H1 (cell line): ENCODE data around the gene GBGT1. TPM values are rescaled to one million over a fixed set of nuclear protein-coding genes. Genes with fewer than 3 reads are reported as not detected.

Experiments used
- CTCF ChIA-PET: fragments of 300-600 bp; sonication (Branson Sonifier 250); formaldehyde crosslinking; loops from one replicate; lab custom pipeline; 2021; ENCODE audit not compliant: partially characterized antibody; lab: Charles Lee
- POLR2A ChIA-PET: fragments of 300-600 bp; sonication (Branson Sonifier 250); formaldehyde crosslinking; loops from one replicate; lab custom pipeline; 2021; ENCODE audit warnings: inconsistent platforms; ENCODE audit not compliant: partially characterized antibody; lab: Charles Lee
- DNase-seq, 2 experiments: peaks; one replicate each; pipeline versions ENCODE4 v3.0.0 to v3.0.0-alpha.2; 2010 to 2022; ENCODE audit warnings: low spot score in 2 of 2, low read depth in 1 of 2, mixed read lengths in 1 of 2
- FAIRE-seq: peaks from 2 replicates; lab custom pipeline; 2011; peaks lifted over from hg19 to GRCh38; lab: Jason Lieb, UNC
- H2AFZ ChIP-seq: 2 replicates; pipeline ENCODE4 v1.8.1; 2012; ENCODE audit warnings: low read length, inconsistent platforms
- H2AK5ac ChIP-seq: 2 replicates; pipeline ENCODE4 v1.6.1; 2013; ENCODE audit warnings: low read depth, low read length
- H2BK120ac ChIP-seq: replicated peaks from 2 replicates; pipeline ENCODE3; 2013; ENCODE audit warnings: low read depth, low read length, inconsistent platforms
- H2BK12ac ChIP-seq: 2 replicates; pipeline ENCODE4 v1.6.1; 2013; ENCODE audit warnings: low read depth, low read length
- H2BK15ac ChIP-seq: 2 replicates; pipeline ENCODE4 v1.6.1; 2013; ENCODE audit warnings: low read length
- H2BK20ac ChIP-seq: 2 replicates; pipeline ENCODE4 v1.6.1; 2013; ENCODE audit warnings: low read length
- H2BK5ac ChIP-seq: 2 replicates; pipeline ENCODE4 v1.6.1; 2013; ENCODE audit warnings: low read depth, low read length
- H3K14ac ChIP-seq: 2 replicates; pipeline ENCODE4 v1.6.1; 2013; ENCODE audit warnings: inconsistent platforms; ENCODE audit not compliant: insufficient read length
- H3K18ac ChIP-seq: 2 replicates; pipeline ENCODE4 v1.6.1; 2013; ENCODE audit warnings: low read length; ENCODE audit errors: extremely low read depth
- H3K23ac ChIP-seq: 2 replicates; pipeline ENCODE4 v1.6.1; 2013; ENCODE audit warnings: inconsistent platforms; ENCODE audit not compliant: insufficient read length
- H3K23me2 ChIP-seq: 2 replicates; pipeline ENCODE4 v1.6.1; 2013; ENCODE audit warnings: low read depth, low read length
- H3K27ac ChIP-seq: 2 replicates; pipeline ENCODE4 v1.6.1; 2011; ENCODE audit warnings: low read depth, low read length, inconsistent platforms
- H3K27me3 ChIP-seq, 4 experiments: replicated peaks in 1 of 4; 1 replicate in 1 of 4; 2 replicates in 3 of 4; pipeline versions ENCODE4 v1.6.1 to v1.8.1; 2011 to 2013; ENCODE audit warnings: low read length in 3 of 4, mild to moderate bottlenecking in 3 of 4, inconsistent platforms in 2 of 4, mixed read lengths in 2 of 4, moderate library complexity in 1 of 4; ENCODE audit not compliant: control insufficient read depth in 3 of 4, insufficient read depth in 3 of 4; ENCODE audit errors: extremely low read depth in 1 of 4
- H3K36me3 ChIP-seq, 4 experiments: 2 replicates each; pipeline versions ENCODE4 v1.6.1 to v1.8.1; 2011 to 2013; ENCODE audit warnings: mild to moderate bottlenecking in 4 of 4, low read length in 3 of 4, moderate library complexity in 2 of 4, control low read depth in 1 of 4, inconsistent platforms in 1 of 4; ENCODE audit not compliant: insufficient read depth in 4 of 4, control insufficient read depth in 2 of 4
- H3K4ac ChIP-seq: replicated peaks from 2 replicates; pipeline ENCODE3; 2013; ENCODE audit warnings: low read length, low read depth, mixed read lengths, inconsistent platforms; ENCODE audit not compliant: insufficient read length
- H3K4me1 ChIP-seq, 4 experiments: replicated peaks in 1 of 4; 1 replicate in 1 of 4; 2 replicates in 3 of 4; pipeline versions ENCODE4 v1.6.1 to v1.8.1; 2011 to 2013; ENCODE audit warnings: low read length in 3 of 4, inconsistent platforms in 2 of 4, mixed read lengths in 1 of 4; ENCODE audit not compliant: insufficient read depth in 4 of 4, control insufficient read depth in 3 of 4
- H3K4me2 ChIP-seq, 2 experiments: 2 replicates each; pipeline versions ENCODE4 v1.6.1 to v1.8.1; 2011 to 2013; ENCODE audit warnings: low read depth in 2 of 2, low read length in 2 of 2, control low read depth in 1 of 2, inconsistent platforms in 1 of 2, mild to moderate bottlenecking in 1 of 2; ENCODE audit not compliant: insufficient read depth in 1 of 2
- H3K4me3 ChIP-seq, 4 experiments: fragments of 200-600, 300-600 bp in 1 of 4; sonication (generic), shearing (Covaris generic), sonication (Bioruptor Twin) in 1 of 4; 2 replicates each; pipeline versions ENCODE4 v1.5.1 to v1.8.1; 2011 to 2016; ENCODE audit warnings: low read length in 4 of 4, low read depth in 3 of 4, control low read depth in 2 of 4, inconsistent platforms in 2 of 4, mild to moderate bottlenecking in 2 of 4, mixed read lengths in 1 of 4, moderate library complexity in 1 of 4; ENCODE audit not compliant: insufficient read depth in 2 of 4; ENCODE audit errors: extremely low read depth in 1 of 4
- H3K56ac ChIP-seq: replicated peaks from 2 replicates; pipeline ENCODE3; 2013; ENCODE audit warnings: low read depth, mild to moderate bottlenecking, mixed read lengths, low read length, inconsistent platforms; ENCODE audit not compliant: insufficient read length
- H3K79me1 ChIP-seq: 2 replicates; pipeline ENCODE4 v1.6.1; 2013; ENCODE audit warnings: low read depth, low read length, control low read depth
- H3K79me2 ChIP-seq, 2 experiments: 2 replicates each; pipeline versions ENCODE4 v1.6.1 to v1.8.1; 2012 to 2013; ENCODE audit warnings: low read length in 2 of 2, mild to moderate bottlenecking in 2 of 2, inconsistent platforms in 1 of 2; ENCODE audit not compliant: insufficient read depth in 2 of 2, control insufficient read depth in 1 of 2
- H3K9ac ChIP-seq, 4 experiments: replicated peaks in 1 of 4; 1 replicate in 1 of 4; 2 replicates in 3 of 4; pipeline versions ENCODE4 v1.6.1 to v1.8.1; 2011 to 2013; ENCODE audit warnings: low read depth in 3 of 4, low read length in 3 of 4, control low read depth in 2 of 4, mild to moderate bottlenecking in 2 of 4, moderate library complexity in 2 of 4, inconsistent platforms in 1 of 4; ENCODE audit errors: extremely low read depth in 1 of 4
- H3K9me3 ChIP-seq, 2 experiments: 2 replicates each; pipeline versions ENCODE4 v1.6.1 to v1.8.1; 2012 to 2013; ENCODE audit warnings: mild to moderate bottlenecking in 2 of 2, moderate library complexity in 2 of 2, control low read depth in 1 of 2, inconsistent platforms in 1 of 2, low read depth in 1 of 2, low read length in 1 of 2, mixed read lengths in 1 of 2; ENCODE audit not compliant: insufficient read depth in 2 of 2
- H4K20me1 ChIP-seq, 2 experiments: replicated peaks in 1 of 2; 2 replicates each; pipeline versions ENCODE3 to v1.8.1; 2011 to 2013; ENCODE audit warnings: inconsistent platforms in 2 of 2, low read length in 2 of 2, mild to moderate bottlenecking in 1 of 2; ENCODE audit not compliant: insufficient read depth in 2 of 2, control insufficient read depth in 1 of 2
- H4K5ac ChIP-seq: 2 replicates; pipeline ENCODE4 v1.6.1; 2013; ENCODE audit warnings: low read length, low read depth, mixed read lengths, inconsistent platforms; ENCODE audit not compliant: insufficient read length
- H4K8ac ChIP-seq: 2 replicates; pipeline ENCODE4 v1.8.0; 2013; ENCODE audit warnings: mild to moderate bottlenecking, moderate library complexity, low read length, inconsistent platforms; ENCODE audit not compliant: insufficient read depth; ENCODE audit errors: extremely low read depth
- H4K91ac ChIP-seq: replicated peaks from 2 replicates; pipeline ENCODE3; 2013; ENCODE audit warnings: low read length, mixed read lengths, inconsistent platforms; ENCODE audit not compliant: insufficient read length
- BACH1 ChIP-seq: IDR thresholded peaks from 2 replicates; pipeline ENCODE4 v1.6.1; 2012; ENCODE audit warnings: low read length, improper control_type of control experiment
- BRCA1 ChIP-seq: IDR thresholded peaks from 2 replicates; pipeline ENCODE4 v1.6.1; 2012; ENCODE audit warnings: low read depth, low read length, improper control_type of control experiment
- CBX8 ChIP-seq: fragments of 300-800, 300-1000 bp; sonication (generic); IDR thresholded peaks from 2 replicates; pipeline ENCODE4 v1.7.1; 2016; ENCODE audit warnings: low read depth, low read length, borderline replicate concordance
- CREB1 ChIP-seq: IDR thresholded peaks from 2 replicates; pipeline ENCODE4 v1.6.1; 2012; ENCODE audit warnings: inconsistent platforms
- EP300 ChIP-seq, 2 experiments: IDR thresholded peaks; 1 replicate in 1 of 2; 2 replicates in 1 of 2; pipeline ENCODE4 v1.6.1; 2011 to 2012; ENCODE audit warnings: low read depth in 2 of 2, low read length in 2 of 2, mild to moderate bottlenecking in 2 of 2, borderline replicate concordance in 1 of 2, inconsistent platforms in 1 of 2, moderate library complexity in 1 of 2
- FOSL1 ChIP-seq: IDR thresholded peaks from 2 replicates; pipeline ENCODE4 v1.6.1; 2011; ENCODE audit warnings: mild to moderate bottlenecking, low read depth, low read length, moderate library complexity; ENCODE audit not compliant: insufficient read depth
- KDM1A ChIP-seq: fragments of 200-600, 300-600 bp; sonication (generic); IDR thresholded peaks from 2 replicates; pipeline ENCODE4 v1.7.1; 2016; ENCODE audit warnings: mild to moderate bottlenecking, low read length, borderline replicate concordance
- MAFK ChIP-seq: IDR thresholded peaks from 2 replicates; pipeline ENCODE4 v1.6.1; 2012; ENCODE audit warnings: low read depth, mild to moderate bottlenecking, improper control_type of control experiment, low read length
- RFX5 ChIP-seq: IDR thresholded peaks from 2 replicates; pipeline ENCODE4 v1.6.1; 2011; ENCODE audit warnings: low read depth, low read length, improper control_type of control experiment, borderline replicate concordance
- RXRA ChIP-seq: IDR thresholded peaks from 2 replicates; pipeline ENCODE4 v1.6.1; 2011; ENCODE audit warnings: low read depth, mild to moderate bottlenecking, low read length, moderate library complexity; ENCODE audit not compliant: insufficient read depth
- SP4 ChIP-seq: IDR thresholded peaks from 2 replicates; pipeline ENCODE4 v1.6.1; 2012; ENCODE audit warnings: low read length, inconsistent platforms
- TAF1 ChIP-seq: IDR thresholded peaks from 2 replicates; pipeline ENCODE4 v1.6.1; 2011; ENCODE audit warnings: mild to moderate bottlenecking, low read depth, low read length
- TBP ChIP-seq: IDR thresholded peaks from 2 replicates; pipeline ENCODE4 v1.6.1; 2011; ENCODE audit warnings: low read depth, low read length, improper control_type of control experiment
- WGBS, 2 experiments: shearing (Covaris generic) in 1 of 2; methylation state at CpG; one replicate each; pipeline versions ENCODE4 v1.1.6 to v1.1.7; 2013 to 2015; ENCODE audit warnings: low lambda C conversion rate in 2 of 2, mixed read lengths in 2 of 2, inconsistent platforms in 1 of 2, low coverage in 1 of 2, missing lambda C conversion rate in 1 of 2; ENCODE audit not compliant: insufficient replicate concordance in 2 of 2, insufficient coverage in 1 of 2, insufficient read length in 1 of 2; ENCODE audit errors: extremely low coverage in 1 of 2, missing lambda C conversion rate in 1 of 2; 5-methylcytosine and 5-hydroxymethylcytosine counted together
- polyA plus RNA-seq, 7 experiments: library from polyadenylated mRNA; depleted of rRNA in 3 of 7; stranded (reverse) in 5 of 7; unstranded in 2 of 7; fragments of >200 nt in 5 of 7; fragments of 200-250 nt in 2 of 7; gene quantifications; 1 replicate in 5 of 7; 2 replicates in 1 of 7; 4 replicates in 1 of 7; pipeline versions ENCODE4 v1.2.1 to v1.2.3, GENCODE V29; 2011 to 2013; ENCODE audit warnings: missing spikeins in 2 of 7, mixed read lengths in 2 of 7
- total RNA-seq: library from RNA; stranded (reverse); fragmentation: NEBNext Ultra II Directional; extraction: Animal tissue kit (Norgen Biotek cat#: 25700); gene quantifications from 2 replicates; pipeline ENCODE4 v1.2.1, GENCODE V29; 2021
- TF ChIP-seq, protein P1 (sequence below): IDR thresholded peaks from 2 replicates; pipeline ENCODE4 v1.6.1; 2011; ENCODE audit warnings: low read depth, mild to moderate bottlenecking, low read length; ENCODE audit not compliant: insufficient read depth

The GBGT1 gene
- total and polyA plus RNA-seq, 2 of the 8 experiments (the other 6 are each of a cell fraction or from before 2014, with no cell fraction given) = 7.1 to 9.7 TPM

- no peak overlapping the region for H3K14ac ChIP-seq
- H3K4ac ChIP-seq = no peak overlapping the region
- peaks cover 0 to 13% (median 9%) of the 10 kb centered on the region in 4 experiments; a peak in 4 of 7 replicates for H3K27me3 ChIP-seq
- no peak overlapping the region for H2AK5ac ChIP-seq
- no peak overlapping the region for H3K18ac ChIP-seq
- FAIRE-seq = no peak
- H4K5ac ChIP-seq = no peak overlapping the region
- ChIA-PET CTCF (interaction anchor here (0.5 to 5.5 kb wide), 46 partner anchors 7 to 329 kb away, joined by 3 to 123 read pairs (median 5); partner anchors contain the start of gene ABO), POLR2A (interaction anchor here (1.1 to 2.8 kb wide), 4 partner anchors 40 to 147 kb away, joined by 3 to 8 read pairs (median 3); no protein-coding TSS in a partner anchor)
- peaks cover 0 to 1% of the 10 kb centered on the region in 2 experiments for H4K20me1 ChIP-seq
- no peak overlapping the region for H2BK20ac ChIP-seq
- H4K8ac ChIP-seq = 0 out of 2 replicates have a peak overlapping the region, but pooled peaks have one; percentile 51
- H3K79me1 ChIP-seq = no peaks in the 10 kb centered on the region
- H4K91ac ChIP-seq = no peak overlapping the region
- no peak for DNase-seq
- 89% methylated on average over 10 of the region's 10 CpGs; no CpG with 5 or more reads in 1 of the 2 experiments for WGBS, 2 experiments
- no peak overlapping the region for H3K4me2 ChIP-seq
- H3K4me3 ChIP-seq = no peak overlapping the region
- H2AFZ ChIP-seq = no peak overlapping the region
- no peak overlapping the region for H3K9ac ChIP-seq
- no peaks in the 10 kb centered on the region for H3K9me3 ChIP-seq
- no peak overlapping the region for H2BK120ac ChIP-seq
- H3K23me2 ChIP-seq = no peaks in the 10 kb centered on the region
- H2BK15ac ChIP-seq = no peak overlapping the region
- H3K23ac ChIP-seq = no peak overlapping the region
- H3K27ac ChIP-seq = no peak overlapping the region
- H2BK5ac ChIP-seq = no peak overlapping the region
- no peaks in the 10 kb centered on the region for H3K79me2 ChIP-seq
- H3K4me1 ChIP-seq = no peaks in the 10 kb centered on the region
- H3K36me3 ChIP-seq = no peaks in the 10 kb centered on the region
- H3K56ac ChIP-seq = no peak overlapping the region
- no peak overlapping the region for H2BK12ac ChIP-seq
- TF ChIP-seq MAFK (no peak), BACH1 (no peak), FOSL1 (no peak), TAF1 (no peak), RXRA (no peak), RFX5 (no peak), CBX8 (no peak), TBP (no peak), BRCA1 (no peak), CREB1 (no peak), SP4 (no peak), EP300 (IDR thresholded peaks at IDR 0.05; ENCODE audit: borderline replicate concordance in 1 of 2, low read depth in 2 of 2, low read length in 2 of 2) (no peak), KDM1A (no peak)
- TF ChIP-seq, protein P1, sequence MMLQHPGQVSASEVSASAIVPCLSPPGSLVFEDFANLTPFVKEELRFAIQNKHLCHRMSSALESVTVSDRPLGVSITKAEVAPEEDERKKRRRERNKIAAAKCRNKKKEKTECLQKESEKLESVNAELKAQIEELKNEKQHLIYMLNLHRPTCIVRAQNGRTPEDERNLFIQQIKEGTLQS = no peak
Measured at GRCh38 chr9:133187561-133188005, 23.9 kb upstream of the GBGT1 start.
